Measurements from ENCODE around the gene NDUFV2.

NDUFV2 gene

DNA sequence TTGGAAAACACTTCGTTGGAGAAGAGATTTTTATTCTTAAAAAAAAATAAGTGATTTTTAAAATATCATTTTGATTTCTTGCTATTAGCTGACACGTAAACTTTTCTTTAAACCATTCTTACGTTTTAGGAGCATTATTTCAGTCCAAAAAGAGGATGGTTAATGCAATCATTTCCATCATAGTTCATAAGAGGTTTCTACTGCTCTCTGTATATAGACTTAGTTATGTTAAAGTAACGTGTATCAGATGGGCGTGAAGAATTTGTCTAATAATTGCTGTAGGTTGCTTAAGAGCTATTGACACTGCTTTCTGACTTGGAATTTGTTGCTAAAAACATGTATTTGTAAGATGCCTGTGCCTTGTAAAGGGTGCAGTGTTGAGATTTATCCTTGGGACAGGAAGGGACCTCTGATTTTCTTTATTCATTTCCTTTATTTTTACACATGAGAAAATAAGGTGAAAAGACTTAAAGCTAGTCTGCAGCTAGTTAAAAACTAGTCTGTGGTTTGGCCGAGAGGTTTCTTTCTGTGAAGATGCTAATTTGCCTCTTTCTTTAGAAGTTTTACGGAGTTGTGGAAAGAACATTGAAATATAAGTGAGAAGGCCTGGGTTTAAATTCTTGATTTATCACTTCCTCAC, 37.0 kb downstream of the NDUFV2 start:
- H3K4me3 ChIP-seq (ENCODE audit: low read length), result no peak overlapping the region
- no peak for DNase-seq (ENCODE audit: low read depth)
- TF ChIP-seq, protein P1, sequence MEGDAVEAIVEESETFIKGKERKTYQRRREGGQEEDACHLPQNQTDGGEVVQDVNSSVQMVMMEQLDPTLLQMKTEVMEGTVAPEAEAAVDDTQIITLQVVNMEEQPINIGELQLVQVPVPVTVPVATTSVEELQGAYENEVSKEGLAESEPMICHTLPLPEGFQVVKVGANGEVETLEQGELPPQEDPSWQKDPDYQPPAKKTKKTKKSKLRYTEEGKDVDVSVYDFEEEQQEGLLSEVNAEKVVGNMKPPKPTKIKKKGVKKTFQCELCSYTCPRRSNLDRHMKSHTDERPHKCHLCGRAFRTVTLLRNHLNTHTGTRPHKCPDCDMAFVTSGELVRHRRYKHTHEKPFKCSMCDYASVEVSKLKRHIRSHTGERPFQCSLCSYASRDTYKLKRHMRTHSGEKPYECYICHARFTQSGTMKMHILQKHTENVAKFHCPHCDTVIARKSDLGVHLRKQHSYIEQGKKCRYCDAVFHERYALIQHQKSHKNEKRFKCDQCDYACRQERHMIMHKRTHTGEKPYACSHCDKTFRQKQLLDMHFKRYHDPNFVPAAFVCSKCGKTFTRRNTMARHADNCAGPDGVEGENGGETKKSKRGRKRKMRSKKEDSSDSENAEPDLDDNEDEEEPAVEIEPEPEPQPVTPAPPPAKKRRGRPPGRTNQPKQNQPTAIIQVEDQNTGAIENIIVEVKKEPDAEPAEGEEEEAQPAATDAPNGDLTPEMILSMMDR (conservative IDR thresholded peaks at IDR 0.05; ENCODE audit: low read depth, low read length), result no peak

DNA sequence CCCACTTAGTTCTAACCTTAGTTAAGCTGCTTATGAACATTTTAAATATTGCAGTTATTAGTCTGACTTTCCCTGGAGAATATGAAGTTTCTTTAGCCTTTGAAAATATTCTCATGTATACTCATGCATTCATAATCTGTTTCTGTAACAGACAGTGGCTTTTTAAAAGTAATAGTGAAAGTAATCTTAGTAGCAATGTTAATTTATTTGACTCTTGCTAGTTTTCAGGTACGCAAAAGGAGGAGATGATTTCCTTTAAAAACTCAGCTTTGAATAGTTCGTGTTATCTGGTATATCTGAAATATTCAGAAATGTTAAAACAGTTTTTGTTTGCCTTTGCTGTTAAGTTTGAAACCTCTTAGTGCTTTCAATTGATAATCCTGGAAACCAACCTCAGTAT, 37.9 kb downstream of the NDUFV2 start:
- no peak for DNase-seq (ENCODE audit: low read depth)
- no peak overlapping the region for H3K4me3 ChIP-seq (ENCODE audit: low read length)
- TF ChIP-seq, protein P1 (conservative IDR thresholded peaks at IDR 0.05; ENCODE audit: low read depth, low read length), result no peak

DNA sequence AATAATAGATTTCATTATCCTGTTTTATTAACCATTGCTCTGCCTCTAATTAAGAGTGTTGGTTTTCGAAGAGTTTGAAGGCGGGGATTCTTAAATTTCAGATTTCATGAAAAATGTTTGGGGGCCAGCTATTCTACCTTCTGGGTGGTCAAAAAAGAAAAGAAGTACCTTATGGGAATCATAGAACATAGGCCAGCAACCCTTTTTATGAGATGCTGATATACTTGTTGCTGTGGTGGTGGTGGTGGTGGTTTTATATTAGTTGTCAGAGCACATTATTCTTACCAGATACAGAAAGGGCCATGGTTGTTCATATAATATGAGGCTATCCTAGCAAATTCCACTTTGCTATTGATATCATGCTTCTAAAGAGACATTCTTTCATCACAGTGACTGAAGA, 38.5 kb downstream of the NDUFV2 start:
- DNase-seq (ENCODE audit: low read depth), result no peak
- TF ChIP-seq, protein P1 (conservative IDR thresholded peaks at IDR 0.05; ENCODE audit: low read depth, low read length), result no peak
- H3K4me3 ChIP-seq (ENCODE audit: low read length), result no peak overlapping the region

DNA sequence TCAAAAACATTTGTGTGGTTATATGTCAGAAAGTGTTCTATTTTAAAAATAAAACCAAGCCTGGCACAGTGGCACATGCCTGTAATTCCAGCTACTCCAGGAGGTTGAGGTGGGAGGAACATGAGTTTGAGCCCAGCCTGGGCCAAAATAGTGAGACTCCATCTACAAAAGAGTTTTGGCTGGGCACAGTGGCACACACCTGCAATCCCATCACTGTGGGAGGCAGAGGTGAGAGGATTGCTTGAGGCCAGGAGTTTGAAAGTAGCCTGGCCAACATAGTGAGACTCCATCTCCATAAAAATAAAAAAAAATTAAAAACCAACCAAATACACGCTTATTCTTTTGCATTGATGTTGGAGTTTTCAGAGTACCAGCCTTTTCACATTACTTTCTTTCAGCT, 43.7 kb downstream of the NDUFV2 start:
- DNase-seq (ENCODE audit: low read depth), result no peak
- no peak overlapping the region for H3K4me3 ChIP-seq (ENCODE audit: low read length)
- TF ChIP-seq, protein P1 (conservative IDR thresholded peaks at IDR 0.05; ENCODE audit: low read depth, low read length), result no peak

DNA sequence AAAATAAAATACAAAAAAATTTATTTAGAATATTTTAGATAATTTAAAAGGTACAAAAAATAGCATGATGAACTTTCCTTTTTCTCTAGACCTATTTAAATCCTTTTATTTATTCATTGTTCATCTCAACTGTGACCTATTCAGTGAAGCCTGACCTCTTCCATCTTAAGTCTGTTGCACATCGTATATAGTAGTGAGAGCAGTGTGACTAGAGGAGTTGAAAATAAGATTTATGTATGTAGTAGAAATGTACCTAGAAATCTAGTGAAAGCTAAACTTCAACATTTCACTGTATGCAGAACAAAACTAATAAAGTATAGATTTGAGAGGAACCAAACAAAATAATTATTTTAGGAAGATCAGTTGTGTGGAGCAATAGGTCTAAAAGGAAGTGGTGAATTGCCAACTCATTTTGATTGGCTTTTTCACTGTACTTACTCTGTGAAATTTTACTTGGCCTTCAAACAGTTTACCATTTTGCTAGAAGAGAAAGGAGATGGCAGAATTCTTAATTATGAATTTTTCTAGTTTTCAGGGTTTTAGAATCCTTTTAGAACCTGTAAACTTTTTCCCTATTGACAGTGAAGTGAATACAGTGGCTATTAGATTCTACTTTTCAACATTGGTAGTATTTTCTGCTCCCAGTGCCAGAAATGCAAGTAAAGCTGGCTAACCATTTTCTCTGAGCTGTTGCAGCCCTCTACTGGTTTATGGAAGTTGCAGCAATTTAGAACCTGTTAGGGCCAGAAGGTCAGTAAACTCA, 45.1 kb downstream of the NDUFV2 start:
- no peak overlapping the region for H3K4me3 ChIP-seq (ENCODE audit: low read length)
- TF ChIP-seq, protein P1 (conservative IDR thresholded peaks at IDR 0.05; ENCODE audit: low read depth, low read length), result peak; percentile 83
- no peak for DNase-seq (ENCODE audit: low read depth)

DNA sequence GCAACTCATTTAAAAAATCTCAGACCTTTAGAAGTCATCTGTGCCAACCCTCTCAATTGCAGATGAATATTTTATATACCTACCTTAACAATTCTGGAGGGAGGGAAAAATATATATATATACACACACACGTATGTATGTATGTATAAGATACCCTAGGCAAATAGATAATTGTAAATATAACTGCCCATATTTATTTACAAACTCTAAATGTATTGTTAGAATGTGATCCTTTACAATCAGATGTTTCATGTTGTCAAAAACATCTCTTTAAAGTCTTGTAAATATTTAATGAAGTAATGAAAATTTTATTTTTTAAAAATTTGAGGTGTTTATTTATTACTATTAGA, 45.7 kb downstream of the NDUFV2 start:
- no peak for DNase-seq (ENCODE audit: low read depth)
- TF ChIP-seq, protein P1 (conservative IDR thresholded peaks at IDR 0.05; ENCODE audit: low read depth, low read length), result no peak
- H3K4me3 ChIP-seq (ENCODE audit: low read length), result no peak overlapping the region

DNA sequence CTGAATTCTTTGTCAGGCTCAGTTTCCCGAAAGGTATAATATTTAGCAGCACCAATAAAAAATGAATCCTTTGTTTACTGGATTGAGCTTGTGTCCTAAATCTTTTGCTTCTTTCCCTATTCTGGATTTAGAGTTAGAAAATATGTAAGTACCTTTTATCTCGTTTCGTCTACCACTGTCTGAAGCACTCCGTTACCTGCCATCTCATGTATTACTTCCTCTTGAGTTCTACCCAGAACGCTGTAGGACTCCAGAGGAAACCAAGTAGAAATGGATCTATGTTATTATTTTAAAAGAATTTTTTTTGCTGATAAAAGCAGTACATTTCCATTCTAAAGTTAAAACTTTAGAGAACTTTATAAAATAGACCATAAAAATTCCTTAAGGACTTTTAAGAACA, 47.6 kb downstream of the NDUFV2 start:
- TF ChIP-seq, protein P1 (conservative IDR thresholded peaks at IDR 0.05; ENCODE audit: low read depth, low read length), result no peak
- DNase-seq (ENCODE audit: low read depth), result no peak
- no peak overlapping the region for H3K4me3 ChIP-seq (ENCODE audit: low read length)
